ENCODE data around the gene DOCK1. TPM values are rescaled to one million over a fixed set of nuclear protein-coding genes. Genes with fewer than 3 reads are reported as not detected.
"Not testable (repeated sequence)": the region's sequence is repeated elsewhere in the genome, so short reads cannot be mapped to it uniquely, and the experiment has no call there.

The DOCK1 gene
- total RNA-seq, 1 donor from 2014 or later = 18.6 TPM

DNA sequence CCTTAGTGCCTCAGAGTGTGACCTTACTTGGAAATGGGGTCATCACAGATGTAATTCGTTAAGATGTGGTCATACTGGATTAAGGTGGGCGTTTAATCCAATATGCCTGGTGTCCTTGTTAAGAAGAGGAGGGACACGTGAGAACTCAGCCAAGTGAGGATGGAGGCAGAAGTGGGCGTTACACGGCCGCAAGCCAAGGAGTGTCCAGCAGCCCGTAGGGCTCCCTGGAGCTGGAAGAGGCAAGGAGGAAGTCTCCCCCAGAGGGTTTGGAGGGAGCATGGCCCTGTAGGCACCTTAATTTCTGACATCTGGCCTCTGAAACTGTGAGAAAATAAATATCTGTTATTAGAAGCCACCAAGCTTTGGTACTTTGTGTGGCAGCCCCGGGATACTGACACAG, 21.3 kb downstream of the DOCK1 start:
- DNase-seq = no peak

DNA sequence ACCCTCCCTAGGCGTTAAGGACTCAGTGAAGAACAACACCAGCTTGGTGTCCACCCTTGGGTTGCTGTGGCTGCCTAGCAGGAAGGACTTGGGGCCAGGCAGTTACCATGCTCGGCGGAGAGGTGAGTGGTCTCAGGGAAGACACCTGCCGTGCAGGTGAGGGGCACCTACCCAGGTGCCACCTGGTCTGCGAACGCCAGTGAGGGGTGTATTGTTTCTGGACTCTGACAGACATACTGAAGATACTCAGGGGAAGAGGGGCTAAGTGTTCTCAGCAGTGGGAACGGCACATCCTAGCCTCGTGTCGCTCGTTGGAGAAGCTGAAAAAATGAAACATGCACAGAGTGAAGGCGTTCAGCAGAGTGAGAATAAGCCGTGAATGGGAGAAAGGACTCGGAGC, 22.6 kb downstream of the DOCK1 start:
- no peak for DNase-seq

DNA sequence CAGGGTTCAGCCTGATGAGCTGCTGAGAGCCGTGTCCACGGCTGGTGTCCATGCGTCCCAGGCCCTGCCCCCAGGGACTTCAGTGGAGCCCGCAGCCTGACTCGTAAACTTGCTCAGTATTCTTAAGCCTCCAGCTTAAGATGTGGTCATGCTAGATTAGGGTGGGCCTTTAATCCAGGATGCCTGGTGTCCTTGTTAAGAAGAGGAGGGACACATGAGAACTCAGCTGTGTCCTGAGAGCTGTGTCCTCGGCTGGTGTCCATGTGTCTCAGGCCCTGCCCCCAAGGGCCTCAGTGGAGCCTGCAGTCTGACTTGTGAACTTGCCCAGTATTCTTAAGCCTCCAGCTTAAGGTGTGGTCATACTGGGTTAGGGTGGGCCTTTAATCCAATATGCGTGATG, 23.0 kb downstream of the DOCK1 start:
- no peak for DNase-seq

DNA sequence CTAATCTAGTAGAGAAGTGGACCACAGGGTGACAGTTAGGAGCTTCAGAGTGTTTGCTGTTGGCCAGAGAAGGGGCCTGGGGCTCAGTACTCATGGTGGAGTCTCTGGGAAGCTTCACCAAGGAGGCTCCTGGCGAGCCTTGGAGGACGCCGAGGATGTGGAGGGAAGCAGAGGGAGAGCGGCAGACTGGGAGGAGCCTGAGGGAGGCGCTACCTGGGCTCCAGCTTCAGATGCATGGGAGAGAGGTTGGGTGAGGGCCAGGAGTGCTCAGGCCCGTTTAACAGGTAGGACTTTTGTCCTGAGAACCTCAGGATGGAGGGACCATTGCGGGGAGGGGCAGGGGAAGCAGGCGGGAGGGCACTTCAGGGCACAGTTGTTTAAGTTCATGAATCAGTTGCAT, 24.2 kb downstream of the DOCK1 start:
- DNase-seq = no peak

DNA sequence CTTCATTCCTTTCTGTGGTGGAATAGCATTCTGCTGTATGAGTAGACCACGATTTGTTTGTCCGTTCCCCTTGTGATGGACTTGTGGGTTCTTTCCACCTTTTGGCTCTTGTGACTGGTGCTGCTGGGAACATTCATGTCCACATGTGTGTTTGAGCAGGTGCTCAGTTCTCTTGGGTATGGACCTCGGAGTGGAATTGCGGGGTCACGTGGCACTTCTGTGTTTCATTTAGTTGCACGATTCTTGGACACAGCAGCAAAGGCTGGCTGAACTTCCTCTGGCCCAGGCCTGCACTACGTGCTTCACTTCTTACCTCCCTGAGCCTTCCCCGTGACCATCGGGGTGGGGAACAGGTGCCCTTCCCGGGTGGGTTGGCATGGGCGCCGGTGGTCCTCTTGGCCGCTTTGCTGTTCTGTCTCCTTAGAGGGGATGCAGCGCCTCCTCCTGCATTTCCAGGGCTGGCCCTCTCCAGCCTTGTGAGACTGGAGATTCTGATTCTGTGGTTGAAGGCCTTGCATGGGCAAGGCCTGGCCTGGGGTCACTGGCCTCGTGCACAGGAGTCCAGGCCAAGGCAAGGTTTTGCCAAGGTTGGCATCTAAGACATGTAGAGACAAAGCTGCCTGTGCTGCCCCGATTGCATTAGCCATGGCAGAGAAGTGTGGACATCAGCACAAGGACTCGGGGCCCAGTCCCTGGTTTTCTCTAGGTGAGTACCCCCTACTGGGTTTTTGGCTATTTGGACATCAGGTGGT, 25.1 kb downstream of the DOCK1 start:
- DNase-seq = no peak

DNA sequence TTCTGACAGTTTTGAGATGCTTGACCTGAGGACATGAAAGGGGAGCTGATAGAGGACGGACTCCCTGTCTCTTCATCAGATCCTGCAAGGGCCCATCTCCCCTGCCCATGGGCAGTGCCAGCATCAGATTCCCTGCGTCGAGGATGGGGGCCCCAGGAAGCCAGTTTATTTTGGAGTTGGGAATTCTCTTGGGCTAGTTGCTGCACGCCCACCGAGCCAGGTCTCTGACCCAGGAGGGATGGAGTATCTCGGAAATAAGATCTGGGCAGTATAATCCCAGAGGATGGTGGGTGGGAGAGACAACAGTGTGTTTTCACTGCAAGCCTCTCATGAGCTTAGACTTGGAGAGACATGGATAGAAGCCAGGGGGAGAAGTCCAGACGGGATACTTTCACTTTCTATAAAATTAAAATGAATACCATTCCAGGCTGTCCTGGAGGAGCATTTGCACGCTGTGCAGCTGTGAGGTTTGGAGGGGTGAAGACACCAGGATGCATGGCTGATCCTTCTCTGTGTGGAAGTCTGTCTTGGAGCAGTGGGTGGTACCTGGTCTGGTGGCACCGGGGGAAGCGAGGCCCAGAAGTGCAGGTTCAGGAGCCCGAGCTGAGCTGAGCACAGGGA, 25.8 kb downstream of the DOCK1 start:
- DNase-seq = no peak

DNA sequence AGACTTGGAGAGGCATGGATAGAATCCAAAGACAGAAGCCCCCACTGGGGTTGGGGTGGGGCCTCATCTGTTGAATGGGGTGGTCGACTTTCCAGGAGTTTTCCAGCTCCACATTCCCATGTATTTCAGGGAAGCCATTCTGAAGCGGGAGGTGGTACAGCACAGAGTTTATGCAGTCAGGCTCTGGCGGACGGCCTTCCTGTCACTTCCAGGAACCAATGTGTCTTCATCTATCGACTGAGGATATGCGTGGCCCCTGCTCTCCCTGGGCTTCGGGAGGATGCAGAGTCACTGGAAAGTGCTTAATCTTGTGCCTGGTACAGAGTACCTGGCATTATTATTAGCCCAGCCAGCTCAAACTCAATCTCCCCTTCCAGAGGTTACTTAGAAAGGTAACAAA, 26.3 kb downstream of the DOCK1 start:
- no peak for DNase-seq

DNA sequence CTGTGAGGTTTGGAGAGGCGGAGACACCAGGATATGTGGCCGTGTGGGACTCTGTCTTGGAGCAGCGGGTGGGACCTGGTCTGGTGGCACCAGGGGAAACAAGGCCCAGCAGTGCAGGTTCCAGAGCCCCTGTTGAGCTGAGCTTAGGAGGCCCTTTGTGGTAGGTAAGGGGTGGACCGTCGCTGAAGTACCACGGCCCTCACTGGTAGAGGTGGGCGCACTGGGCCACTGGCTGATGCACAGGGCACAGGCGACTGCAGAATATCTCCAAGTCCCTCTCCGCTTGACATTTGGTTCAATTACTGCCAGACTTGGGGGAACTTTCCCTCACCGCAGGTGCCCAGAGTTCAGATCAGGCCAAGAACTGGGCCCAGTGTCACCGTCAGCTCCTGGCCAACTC, 27.3 kb downstream of the DOCK1 start:
- no peak for DNase-seq

DNA sequence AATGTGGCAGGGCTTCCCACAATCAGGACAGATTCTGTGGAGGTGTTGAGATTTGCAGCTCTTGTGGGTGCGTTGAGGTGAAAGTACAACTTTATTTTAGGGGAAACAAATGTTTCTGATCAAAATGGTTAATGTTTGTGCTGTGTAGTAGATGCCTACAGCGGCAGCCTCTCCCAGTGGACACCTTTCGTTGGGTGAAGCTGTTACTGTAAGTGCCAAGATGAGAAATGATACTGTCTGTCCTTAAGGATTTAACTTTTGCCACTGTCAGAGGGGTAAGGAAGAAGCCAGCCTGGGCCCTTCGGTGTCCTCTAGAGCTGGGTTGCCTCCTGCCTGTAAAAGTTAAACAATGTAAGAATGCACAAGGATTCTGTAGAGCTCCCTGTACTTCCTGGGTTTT, 27.9 kb downstream of the DOCK1 start:
- no peak for DNase-seq

DNA sequence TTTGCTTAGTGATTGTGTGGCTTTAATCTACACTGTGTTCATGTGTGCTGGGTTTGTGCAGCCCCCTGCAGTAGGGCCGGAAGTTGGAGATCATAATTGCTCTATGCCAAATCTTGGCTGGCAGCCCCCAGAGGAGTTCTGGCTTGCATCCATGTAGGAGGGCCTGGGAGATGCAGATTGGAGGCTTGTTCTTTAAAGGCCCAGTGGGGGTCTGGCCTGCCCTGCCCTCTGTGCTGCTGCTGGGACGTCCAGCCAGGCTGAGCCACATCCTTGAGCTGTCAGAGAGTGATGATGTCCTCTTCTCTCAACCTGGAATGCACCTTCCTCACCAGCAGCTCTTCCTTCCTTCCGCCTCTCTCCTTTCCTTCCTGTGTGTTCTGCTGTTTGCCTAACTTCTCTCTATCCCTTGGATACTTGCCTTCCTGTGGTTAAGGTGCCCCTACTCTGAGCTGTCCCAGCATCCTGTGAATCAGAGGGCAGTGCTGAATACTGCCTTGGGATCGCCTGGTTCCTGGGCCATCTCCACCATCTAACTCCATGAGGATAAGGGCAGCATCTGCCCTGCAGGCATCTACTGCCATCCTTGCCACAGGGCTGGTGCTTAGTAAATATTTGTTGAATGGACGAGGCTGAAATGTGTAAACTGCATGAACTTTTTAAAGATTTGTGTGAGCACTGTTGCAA, 30.2 kb downstream of the DOCK1 start:
- no peak for DNase-seq

DNA sequence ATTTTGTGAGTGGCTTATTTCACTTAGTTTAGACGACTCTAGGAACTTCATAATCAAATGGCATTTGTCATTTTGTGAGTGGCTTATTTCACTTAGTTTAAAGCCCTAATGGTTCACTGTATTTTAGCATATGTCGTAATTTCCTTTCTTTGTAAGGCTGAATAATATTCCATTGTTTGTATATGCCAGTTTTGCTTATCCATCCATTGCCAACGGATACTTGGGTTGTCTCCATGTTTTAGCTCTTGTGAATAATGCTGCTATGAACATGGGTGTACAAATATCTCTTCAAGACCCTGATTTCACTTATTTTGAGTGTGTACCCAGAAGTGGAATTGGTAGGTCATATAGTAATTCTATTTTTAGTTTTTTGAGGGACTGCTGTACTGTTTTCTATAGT, 31.8 kb downstream of the DOCK1 start:
- DNase-seq = no peak

DNA sequence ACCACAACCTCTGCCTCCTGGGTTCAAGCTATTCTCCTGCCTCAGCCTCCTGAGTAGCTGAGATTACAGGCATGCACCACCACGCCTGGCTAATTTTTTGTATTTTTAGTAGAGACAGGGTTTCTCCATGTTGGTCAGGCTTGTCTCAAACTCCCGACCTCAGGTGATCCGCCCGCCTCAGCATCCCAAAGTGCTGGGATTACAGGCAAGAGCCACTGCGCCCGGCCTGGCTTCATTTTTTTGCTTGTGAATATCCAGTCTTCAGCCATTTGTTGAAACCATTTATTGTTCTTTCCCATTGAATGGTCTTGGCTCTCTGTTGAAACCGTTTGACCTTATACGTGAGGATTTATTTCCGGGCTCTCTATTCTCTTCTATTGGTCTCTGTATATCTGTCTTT, 32.9 kb downstream of the DOCK1 start:
- not testable (repeated sequence) for DNase-seq

DNA sequence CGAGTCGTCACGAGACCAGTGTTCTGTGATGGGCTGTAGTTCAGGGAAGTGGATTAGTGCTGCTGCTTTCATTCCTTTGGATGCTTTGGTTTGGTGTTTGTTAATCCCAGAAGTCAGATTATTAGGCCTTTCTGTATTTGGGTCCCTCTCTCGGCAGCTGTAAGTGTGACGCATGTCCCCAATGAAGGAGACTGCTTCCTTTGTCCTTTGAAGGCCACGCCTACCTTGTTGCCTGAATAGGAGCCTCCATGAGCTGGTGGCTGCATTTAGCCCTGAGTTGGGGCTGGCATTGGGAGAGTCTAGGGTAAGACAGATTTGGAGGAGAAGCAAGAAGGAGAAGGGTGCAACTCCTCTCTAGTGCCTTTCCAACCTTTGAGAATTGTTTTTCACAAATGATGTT, 34.5 kb downstream of the DOCK1 start:
- DNase-seq = peak; percentile 51

DNA sequence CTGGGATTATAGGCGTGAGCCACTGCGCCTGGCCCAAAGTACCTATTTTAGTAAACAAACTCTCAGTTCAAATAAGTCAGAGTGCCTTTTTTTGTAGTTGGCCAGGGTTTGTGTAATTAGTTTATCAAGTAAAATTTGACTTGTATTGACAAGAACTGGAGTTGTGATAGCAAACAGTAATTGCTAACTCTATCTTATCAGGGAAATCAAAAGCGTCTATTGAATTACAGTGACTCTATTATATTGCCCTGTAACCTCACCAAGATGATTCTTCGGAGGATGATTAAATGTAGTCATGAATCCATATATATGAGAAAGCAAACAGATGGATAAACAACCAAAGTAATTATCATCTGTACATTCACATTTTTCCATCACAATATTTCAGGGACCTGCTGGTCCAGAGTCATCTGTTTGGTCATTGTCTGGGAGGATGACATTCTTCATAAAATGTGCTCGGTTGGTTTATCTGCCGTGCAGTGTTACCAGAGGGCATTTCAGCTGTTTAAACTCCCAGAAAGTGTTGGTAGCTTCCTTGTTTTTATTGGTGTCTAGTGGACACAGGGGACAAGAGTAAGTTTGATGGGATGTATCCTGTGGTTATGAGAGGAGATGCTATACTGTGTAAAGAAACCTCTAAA, 35.6 kb downstream of the DOCK1 start:
- DNase-seq = no peak

DNA sequence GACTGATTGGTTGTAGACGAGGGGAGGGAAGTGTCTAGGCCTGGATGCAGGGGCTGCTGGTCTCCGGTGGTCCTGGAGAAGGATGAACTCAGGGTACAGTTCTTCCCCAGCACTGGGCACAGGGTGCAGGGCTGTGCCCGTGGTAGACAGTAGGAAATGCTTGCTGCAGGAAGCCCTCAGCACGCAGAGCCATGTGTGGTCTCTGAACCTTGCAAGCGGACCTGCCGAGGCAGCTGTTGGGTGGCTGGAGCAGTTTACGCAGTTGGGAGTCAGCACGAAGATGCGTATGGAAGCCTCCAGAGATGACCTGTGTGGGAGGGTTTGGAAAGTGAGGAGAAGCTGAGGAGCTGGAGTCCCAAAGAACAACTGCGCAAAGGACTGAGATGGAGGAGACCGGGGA, 39.0 kb downstream of the DOCK1 start:
- DNase-seq = no peak

DNA sequence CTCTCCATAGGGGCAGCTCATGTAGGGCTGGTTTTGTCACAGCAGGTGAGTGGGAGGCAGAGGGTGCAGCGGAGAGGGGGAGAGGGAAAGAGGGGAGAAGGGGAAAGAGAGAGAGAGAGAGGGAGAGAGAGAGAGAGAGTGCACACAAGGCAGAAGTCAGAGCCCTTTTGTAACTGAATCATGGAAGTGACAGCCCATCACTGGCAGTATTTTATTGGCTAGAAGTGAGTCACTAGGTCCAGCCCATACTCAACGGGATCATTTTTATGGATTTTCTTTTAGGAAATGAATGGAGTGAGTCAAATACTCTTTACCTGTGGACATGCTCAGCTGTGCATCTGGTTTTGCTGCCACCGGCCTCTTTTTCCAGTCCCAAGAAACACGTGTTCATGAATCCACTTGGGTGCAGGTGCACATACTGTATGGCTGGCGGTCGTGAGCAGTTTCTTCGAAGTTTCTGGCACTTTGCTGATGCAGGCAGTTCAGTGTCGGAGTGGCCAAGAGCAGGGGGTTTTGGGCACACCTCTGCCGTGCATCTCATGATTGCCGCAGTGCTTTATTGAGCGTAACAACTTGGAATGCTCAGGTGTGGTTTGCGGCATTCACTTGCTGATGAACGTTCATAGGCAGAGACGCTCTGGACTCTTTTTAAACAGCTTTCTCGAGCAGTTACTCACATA, 40.3 kb downstream of the DOCK1 start:
- DNase-seq = no peak

DNA sequence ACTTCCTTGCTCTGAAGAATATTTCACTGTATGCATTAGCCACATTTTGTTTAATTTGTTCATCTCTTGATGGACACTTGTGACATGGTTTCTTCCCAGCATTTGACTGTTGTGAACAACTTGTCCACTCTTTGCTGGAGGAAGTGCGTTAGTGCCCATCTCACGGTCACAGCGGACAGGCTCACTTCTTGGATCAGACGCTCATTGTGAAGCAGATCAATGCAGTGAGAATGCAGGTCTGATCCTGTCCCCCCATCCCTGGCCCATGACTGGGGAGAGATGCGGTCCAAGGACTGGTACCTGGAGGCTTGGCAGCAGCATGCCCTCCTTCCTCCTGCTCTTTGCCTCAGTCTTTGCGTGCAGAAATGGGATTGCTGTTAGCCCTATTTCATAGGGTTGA, 41.5 kb downstream of the DOCK1 start:
- DNase-seq = no peak

DNA sequence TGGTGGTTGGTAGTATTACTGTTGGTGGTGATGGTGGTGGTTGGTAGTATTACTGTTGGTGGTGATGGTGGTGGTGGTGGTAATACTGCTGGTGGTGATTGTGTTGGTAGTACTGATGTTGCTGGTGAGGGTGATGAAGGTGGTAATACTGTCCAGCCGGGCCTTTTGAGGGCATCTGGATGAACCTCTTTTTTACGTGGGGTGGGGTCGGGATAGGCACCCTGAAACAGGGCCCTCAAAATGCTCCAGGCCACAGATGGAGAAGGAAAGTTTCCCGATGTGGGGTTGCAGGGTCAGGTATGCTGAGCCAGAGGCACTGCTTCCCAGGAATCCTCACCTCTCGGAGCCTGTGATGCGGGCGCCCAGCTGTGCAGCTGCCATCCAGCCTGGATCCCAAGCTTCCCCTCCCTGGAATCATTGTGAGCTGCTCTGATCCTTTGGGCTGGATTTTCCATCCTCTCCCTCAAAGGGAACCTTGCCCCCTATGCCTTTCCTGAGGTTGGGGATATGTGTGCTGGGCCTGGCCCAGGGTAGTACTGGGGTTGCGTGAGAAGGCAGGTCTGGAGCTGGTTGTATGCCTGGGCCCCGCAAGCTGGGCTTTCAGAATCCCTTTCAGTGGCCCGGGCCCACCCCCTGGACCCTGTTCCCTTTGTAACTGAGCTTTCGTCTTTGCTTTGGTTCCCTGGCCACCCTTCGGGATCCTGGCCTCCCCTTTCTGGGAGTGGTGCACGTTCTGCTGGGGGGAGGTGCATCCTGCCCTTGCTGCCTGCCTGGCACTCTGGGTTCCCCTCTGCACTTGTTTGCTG, 43.3 kb downstream of the DOCK1 start:
- no peak for DNase-seq

DNA sequence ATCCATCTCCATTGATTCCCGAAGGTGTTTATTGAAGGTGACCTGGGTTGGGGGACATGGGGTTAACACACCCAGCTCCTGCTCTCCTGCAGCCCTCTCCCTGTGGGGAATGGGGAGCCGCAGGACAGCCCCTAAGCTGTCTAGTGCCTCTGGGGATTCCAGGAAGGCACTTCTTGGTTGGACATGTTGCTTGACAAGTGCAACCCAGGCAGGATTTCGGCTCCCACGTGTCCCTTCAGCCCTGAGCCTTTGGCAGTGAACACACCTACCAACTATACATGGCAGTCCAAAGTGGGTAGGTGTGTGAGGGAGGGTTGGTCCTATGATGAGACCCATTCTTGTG, 43.9 kb downstream of the DOCK1 start:
- no peak for DNase-seq

DNA sequence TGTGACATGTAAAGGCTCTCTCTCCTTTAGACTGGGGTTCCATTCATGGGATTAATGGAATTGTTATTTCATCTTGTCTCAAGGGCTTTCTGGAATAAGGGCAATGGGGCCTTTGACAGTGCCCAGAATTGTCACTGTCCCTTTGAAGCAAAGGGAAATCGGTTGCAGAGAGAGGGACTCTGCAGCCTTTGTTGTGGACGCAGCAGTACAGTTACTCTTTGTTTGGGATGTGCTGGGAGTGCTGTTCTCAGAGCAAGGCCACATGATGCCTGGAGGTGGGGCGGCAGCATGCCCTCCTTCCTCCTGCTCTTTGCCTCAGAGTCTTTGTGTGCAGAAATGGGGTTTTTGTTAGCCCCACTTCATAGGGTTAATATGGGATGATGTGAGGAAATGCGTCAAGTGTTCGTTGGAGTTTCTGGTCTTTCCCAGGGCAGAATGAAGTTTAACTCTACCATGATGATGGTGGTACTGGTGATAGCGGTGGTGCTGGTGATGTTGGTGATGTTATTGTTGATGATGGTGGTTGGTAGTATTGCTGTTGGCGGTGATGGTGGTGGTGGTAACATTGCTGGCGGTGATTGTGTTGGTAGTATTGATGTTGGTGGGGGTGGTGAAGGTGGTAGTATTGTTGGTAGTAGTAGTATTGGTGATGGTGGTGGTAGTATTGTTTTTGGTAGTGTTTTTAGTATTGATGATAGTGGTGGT, 45.3 kb downstream of the DOCK1 start:
- no peak for DNase-seq

DNA sequence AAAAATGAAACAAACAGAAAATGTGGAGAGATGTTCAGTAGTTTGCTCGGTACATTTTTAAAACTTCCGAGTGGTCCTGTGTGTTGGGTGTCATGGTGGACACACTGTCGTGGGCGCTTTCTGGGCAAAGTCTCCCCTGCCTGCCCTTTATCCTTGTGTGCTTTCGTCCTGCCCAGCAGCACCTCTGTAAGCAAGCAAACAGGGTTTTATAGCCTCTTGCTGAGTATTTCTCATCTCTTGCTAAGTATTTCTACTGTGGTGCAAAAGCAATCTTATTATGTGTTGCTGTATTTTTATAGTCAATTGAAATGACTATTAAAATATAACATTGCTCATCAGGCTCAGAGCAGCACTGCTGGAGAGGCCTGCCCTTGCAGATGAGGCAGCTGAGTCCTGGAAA, 48.7 kb downstream of the DOCK1 start:
- no peak for DNase-seq
